HPDE6-E6E7 (cell line): ENCODE measurements around the gene CCNA2.

Source experiments
- DNase-seq: peaks from one replicate; pipeline ENCODE4 v3.0.0; 2011; ENCODE audit warnings: missing footprints; ENCODE audit errors: extremely low spot score

The CCNA2 gene

GRCh38 chr4:121776610-121777401, 46.9 kb downstream of the CCNA2 start:
- no peak for DNase-seq

GRCh38 chr4:121773883-121774282, 49.8 kb downstream of the CCNA2 start:
- DNase-seq, result no peak

- no peak for DNase-seq
These were observed 51.8 kb downstream of the CCNA2 start for GRCh38 chr4:121771869-121772268.

GRCh38 chr4:121769341-121769740, 54.3 kb downstream of the CCNA2 start:
- DNase-seq, result no peak

- DNase-seq, result no peak
These were observed 56.5 kb downstream of the CCNA2 start for GRCh38 chr4:121767166-121767565.
